HEK293T (cell line): Measurements from ENCODE around the gene URGCP.

Experiments
- ARNT ChIP-seq: fragments of 450-650 bp; IDR thresholded peaks from 2 replicates; pipeline ENCODE4 v1.6.1; 2017; ENCODE audit warnings: mild to moderate bottlenecking
- BHLHE40 ChIP-seq: fragments of 450-650 bp; IDR thresholded peaks from 2 replicates; pipeline ENCODE4 v1.6.1; 2016; ENCODE audit warnings: mild to moderate bottlenecking, moderate library complexity, borderline replicate concordance
- CTBP1 ChIP-seq: fragments of 450-650 bp; IDR thresholded peaks from 2 replicates; pipeline ENCODE4 v1.6.1; 2016; ENCODE audit warnings: borderline replicate concordance
- ELF4 ChIP-seq: fragments of 450-650 bp; IDR thresholded peaks from 2 replicates; pipeline ENCODE4 v1.6.1; 2017; ENCODE audit warnings: antibody characterized with exemption
- FOXM1 ChIP-seq: fragments of 450-650 bp; IDR thresholded peaks from 2 replicates; pipeline ENCODE4 v1.6.1; 2017; ENCODE audit warnings: mild to moderate bottlenecking, borderline replicate concordance
- L3MBTL2 ChIP-seq: fragments of 450-650 bp; conservative IDR thresholded peaks from 2 replicates; pipeline ENCODE4 v1.6.1; 2016; ENCODE audit warnings: mild to moderate bottlenecking
- LEF1 ChIP-seq: fragments of 450-650 bp; IDR thresholded peaks from 2 replicates; pipeline ENCODE4 v1.6.1; 2017; ENCODE audit warnings: mild to moderate bottlenecking, borderline replicate concordance
- SUZ12 ChIP-seq: fragments of 450-650 bp; IDR thresholded peaks from 2 replicates; pipeline ENCODE4 v1.6.1; 2016; ENCODE audit warnings: mild to moderate bottlenecking
- ZNF384 ChIP-seq: fragments of 450-650 bp; IDR thresholded peaks from 2 replicates; pipeline ENCODE4 v1.6.1; 2016

DNA sequence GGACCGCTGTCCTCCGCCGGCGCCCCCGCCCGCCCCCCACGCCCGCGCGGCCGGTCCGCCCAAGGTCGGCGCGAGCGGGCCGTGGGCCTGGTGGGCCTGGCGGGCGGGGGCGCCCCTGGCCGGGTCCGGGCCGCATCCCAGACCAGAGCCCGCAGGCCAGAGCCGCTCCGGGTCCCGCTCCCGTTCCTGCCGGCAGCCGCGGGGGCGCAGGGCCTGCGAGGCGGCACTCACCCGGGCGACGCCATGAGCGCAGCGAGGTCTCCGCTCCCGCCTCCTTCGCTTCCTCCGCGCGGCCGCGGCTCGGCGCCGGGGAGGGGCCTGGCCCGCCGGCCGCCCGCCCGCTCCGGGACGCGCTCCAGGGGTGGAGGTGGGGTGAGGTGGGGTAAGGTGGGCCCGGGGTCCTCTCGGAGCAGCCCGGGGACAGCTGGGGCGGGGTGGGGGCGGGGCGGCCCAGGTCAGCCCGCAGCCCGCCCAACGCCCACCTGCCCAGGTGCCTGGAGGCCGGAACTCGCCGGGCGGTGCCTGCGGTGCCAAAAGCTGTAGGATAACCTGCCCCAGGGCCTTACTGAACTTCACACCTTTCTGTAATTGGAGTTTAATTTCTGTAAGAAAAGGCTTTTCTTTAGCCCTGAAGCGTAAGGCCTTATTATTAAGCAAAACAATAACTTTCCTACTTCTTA is at the start of gene URGCP:
- TF ChIP-seq ARNT, result no peak
- no peak for TF ChIP-seq ELF4
- no peak for TF ChIP-seq ZNF384
- no peak for TF ChIP-seq SUZ12
- no peak for TF ChIP-seq BHLHE40
- TF ChIP-seq L3MBTL2, result no peak
- no peak for TF ChIP-seq CTBP1
- TF ChIP-seq FOXM1, result no peak
- no peak for TF ChIP-seq LEF1
